Measurements from ENCODE around the gene MUCL3.
"Not testable (repeated sequence)": the region's sequence is repeated elsewhere in the genome, so short reads cannot be mapped to it uniquely, and the experiment has no call there.

MUCL3 gene, protein sequence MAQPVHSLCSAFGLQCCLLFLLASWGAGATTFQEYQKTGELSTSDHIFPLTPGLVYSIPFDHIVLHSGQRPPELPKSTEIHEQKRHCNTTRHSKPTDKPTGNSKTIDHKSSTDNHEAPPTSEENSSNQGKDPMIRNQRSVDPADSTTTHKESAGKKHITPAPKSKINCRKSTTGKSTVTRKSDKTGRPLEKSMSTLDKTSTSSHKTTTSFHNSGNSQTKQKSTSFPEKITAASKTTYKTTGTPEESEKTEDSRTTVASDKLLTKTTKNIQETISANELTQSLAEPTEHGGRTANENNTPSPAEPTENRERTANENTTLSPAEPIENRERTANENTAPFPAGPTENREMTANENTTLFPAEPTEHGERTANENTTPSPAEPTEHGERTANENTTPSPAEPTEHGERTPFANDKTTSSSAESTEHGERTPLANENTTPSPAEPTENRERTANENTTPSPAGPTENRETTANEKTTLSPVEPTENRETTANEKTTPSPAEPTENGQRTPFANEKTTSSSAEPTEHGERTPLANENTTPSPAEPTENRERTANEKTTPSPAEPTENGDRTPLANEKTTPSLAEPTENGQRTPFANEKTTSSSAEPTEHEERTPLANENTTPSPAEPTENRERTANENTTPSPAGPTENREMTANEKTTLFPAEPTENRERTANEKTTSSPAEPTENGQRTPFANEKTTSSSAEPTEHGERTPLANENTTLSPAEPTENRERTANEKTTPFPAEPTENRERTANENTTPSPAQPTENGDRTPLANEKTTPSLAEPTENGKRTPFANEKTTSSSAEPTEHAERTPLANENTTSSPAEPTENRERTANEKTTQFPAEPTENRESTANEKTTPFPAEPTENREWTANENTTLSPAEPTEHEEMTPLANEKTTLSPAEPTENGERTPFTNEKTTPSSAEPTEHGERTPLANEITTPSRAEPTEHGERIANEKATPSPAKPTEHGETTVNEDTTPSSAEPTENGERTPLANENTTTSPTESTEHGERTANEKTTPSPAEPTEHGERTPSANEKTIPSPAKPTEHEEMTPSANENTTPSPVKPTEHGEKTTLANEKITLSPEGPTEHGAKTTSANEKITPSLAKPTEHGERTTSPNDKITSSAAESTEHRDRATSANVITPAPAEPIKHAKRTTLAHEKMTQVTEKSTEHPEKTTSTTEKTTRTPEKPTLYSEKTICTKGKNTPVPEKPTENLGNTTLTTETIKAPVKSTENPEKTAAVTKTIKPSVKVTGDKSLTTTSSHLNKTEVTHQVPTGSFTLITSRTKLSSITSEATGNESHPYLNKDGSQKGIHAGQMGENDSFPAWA (N-terminal part only)

DNA sequence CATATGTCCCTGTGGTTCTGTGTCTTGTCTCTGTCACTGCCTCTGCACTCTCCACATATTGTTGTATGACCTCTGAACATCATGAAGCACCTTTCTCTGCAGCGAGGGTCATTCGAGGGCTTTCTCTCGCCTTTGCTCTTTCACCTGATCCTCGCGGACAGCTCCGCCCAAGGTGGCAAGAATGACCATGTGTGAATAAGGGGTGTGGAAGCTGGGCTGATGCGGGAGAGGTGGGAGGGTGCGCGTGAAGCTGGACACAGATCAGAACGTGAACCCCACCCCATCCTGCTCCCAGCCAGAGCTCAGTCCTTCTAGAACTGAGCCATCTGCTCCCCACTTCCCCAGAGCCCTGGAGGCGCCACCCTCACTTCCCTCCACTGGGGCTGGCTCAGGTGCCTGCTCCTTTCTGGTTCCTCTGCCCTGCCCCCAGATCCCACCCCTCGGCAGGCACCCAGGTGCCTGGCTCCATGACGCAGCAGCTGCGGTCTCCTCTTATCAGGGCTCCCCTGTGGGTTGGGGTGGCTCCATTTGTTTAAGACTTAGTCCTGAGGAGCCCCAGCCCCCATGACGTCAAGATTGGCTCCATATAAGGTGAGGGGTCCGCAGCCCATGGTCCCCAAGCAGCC is at the start of gene MUCL3:
Gene MUCL3, plus strand, starts transcription at position 613 of the 626 bp plus-strand sequence. CDS start 27 bp downstream, outside the sequence.
- DNase-seq = no peak

DNA sequence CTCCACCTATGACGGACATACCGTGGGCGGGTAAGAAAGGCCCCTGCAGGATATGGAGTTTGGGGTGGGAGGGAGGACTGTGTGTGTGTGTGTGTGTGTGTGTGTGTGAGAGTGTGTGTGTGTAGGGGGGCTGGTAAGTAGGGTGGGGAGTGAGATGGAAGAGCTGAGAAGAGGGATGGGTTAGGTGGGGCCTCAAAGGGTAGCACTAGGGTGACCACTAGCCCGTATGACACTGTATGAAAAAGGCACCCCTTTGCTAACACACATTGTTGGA is 49.4 kb upstream of the MUCL3 start:
- DNase-seq = no peak

DNA sequence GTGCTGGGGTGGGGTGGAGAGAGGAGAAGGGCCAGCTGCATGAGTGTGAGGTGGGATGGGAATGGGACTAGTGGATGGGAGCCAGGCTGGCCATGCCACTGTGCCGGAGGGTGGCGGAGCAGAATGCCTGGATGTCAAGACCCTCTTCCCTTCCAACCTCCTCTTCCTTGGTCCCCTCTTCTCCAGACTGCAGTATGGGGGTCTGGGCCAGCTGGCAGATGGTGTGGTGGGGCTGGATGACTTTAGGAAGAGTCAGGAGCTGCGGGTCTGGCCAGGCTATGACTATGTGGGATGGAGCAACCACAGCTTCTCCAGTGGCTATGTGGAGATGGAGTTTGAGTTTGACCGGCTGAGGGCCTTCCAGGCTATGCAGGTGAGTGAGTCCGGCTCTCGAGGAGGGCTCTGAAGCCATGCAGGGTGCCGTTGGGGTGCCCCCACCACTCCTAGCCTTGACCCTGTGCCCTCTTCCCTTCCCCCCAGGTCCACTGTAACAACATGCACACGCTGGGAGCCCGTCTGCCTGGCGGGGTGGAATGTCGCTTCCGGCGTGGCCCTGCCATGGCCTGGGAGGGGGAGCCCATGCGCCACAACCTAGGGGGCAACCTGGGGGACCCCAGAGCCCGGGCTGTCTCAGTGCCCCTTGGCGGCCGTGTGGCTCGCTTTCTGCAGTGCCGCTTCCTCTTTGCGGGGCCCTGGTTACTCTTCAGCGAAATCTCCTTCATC is 48.8 kb upstream of the MUCL3 start:
- no peak for DNase-seq

DNA sequence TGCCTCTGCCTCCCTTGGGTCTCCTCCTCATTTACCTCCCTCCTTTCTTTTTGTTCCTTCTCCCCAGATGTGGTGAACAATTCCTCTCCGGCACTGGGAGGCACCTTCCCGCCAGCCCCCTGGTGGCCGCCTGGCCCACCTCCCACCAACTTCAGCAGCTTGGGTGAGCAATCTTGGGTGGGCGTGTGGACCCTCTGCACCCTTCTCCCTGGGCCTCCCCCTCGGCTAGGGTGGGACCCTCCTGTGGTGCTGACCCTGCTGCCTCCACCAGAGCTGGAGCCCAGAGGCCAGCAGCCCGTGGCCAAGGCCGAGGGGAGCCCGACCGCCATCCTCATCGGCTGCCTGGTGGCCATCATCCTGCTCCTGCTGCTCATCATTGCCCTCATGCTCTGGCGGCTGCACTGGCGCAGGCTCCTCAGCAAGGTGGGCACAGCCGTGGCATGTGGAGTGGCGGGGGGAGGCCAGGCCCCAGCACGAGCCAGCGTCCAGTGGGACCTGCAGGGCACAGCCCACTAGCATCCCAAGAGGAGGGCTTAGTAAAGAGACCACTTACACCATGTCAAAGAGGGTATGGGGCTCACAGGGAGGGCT is 47.7 kb upstream of the MUCL3 start:
- no peak for DNase-seq

DNA sequence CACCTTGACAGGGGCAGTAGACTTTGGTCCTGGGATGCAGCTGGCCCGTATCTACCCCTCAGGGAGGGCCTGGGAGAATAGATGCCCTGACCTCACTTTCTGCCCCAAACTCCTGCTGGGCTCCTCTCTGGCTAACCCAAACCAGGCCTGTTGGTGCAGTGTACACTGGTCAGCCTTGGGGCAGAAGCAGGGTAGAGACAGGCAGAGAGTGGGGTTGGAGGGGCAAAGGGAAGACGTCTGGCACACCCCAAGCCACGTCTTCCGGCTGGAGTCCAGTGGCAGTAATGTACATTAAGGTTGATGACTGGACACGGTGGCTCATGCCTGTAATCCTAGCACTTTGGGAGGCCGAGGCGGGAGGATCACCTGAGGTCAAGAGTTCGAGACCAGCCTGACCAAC is 47.1 kb upstream of the MUCL3 start:
- no peak for DNase-seq

DNA sequence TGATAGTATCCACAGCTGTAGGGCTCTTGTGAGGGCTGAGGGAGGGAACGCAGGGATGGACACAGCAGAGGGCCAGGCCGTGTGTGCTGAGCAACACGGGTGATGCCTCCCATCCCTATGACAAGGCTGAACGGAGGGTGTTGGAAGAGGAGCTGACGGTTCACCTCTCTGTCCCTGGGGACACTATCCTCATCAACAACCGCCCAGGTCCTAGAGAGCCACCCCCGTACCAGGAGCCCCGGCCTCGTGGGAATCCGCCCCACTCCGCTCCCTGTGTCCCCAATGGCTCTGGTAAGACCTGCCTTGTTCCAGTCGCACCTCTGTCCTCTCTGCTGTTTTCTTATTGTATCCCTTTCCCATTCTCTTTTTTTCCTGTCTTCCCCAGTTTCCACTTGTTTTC is 46.4 kb upstream of the MUCL3 start:
- DNase-seq = no peak

DNA sequence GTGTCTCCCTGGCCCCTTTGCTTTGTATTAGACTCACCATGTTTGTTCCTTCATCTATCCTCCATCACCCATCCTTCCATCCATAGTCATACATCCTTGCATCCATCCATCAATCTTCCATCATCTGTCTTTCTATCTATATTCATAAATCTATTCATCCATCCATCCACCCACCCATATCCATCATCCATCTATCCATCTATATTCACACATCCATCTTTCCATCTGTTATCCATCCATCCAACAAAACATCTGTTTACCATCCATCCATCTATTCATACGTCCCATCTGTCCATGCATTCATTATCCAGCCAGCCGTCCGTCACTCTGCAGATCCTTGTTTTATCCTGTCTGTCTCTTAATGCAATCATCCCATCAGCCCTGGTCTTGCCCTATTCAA is 45.8 kb upstream of the MUCL3 start:
- DNase-seq = no peak

DNA sequence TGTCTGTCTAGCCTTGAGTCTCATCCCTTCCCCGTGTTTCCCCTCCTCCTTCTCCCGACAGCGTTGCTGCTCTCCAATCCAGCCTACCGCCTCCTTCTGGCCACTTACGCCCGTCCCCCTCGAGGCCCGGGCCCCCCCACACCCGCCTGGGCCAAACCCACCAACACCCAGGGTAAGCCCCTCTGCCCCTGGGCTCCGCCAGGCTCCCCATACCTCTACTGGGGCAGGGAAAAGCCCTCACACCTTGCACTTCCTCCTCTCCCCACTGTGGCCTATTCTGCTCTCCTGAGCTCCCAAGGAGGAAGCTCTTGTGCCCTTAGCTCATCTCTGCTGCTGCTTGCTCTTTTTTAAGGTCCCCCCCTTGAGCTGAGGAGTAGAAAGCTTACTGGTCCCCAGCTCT is 45.4 kb upstream of the MUCL3 start:
- no peak for DNase-seq

DNA sequence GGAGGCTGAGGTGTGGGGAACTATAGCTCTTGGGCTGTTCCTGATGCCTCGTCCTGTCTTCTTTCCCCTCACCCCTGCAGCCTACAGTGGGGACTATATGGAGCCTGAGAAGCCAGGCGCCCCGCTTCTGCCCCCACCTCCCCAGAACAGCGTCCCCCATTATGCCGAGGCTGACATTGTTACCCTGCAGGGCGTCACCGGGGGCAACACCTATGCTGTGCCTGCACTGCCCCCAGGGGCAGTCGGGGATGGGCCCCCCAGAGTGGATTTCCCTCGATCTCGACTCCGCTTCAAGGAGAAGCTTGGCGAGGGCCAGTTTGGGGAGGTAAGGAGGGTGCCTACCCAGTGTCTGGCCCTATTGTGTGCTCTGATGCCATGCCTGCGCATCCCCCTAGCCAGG is 44.2 kb upstream of the MUCL3 start:
- no peak for DNase-seq

DNA sequence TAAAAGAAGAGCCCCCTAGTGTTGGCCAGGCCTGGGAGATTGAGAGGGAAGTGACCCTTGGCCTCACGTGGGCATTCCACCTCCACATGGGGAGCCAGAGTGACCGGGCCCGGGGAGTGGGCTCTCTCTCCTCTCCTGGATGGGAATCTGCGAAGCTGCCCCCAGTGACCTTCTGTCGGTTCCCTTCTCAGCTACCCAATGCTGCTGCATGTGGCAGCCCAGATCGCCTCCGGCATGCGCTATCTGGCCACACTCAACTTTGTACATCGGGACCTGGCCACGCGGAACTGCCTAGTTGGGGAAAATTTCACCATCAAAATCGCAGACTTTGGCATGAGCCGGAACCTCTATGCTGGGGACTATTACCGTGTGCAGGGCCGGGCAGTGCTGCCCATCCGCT is 42.9 kb upstream of the MUCL3 start:
- DNase-seq = no peak

DNA sequence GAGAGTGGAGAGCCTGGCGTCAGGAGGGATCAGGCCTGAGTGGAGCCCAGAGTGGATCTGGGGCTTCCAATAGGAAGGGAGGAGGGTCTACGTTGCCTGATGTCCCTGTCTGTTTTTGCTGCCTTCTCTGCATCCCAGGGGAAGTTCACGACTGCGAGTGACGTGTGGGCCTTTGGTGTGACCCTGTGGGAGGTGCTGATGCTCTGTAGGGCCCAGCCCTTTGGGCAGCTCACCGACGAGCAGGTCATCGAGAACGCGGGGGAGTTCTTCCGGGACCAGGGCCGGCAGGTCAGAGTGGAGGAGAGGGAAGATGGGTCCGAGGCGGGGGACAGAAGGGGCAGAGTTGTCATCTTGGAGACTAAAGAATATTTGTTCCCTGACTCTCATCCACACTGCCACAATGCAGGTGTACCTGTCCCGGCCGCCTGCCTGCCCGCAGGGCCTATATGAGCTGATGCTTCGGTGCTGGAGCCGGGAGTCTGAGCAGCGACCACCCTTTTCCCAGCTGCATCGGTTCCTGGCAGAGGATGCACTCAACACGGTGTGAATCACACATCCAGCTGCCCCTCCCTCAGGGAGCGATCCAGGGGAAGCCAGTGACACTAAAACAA is 41.9 kb upstream of the MUCL3 start:
- DNase-seq = no peak

DNA sequence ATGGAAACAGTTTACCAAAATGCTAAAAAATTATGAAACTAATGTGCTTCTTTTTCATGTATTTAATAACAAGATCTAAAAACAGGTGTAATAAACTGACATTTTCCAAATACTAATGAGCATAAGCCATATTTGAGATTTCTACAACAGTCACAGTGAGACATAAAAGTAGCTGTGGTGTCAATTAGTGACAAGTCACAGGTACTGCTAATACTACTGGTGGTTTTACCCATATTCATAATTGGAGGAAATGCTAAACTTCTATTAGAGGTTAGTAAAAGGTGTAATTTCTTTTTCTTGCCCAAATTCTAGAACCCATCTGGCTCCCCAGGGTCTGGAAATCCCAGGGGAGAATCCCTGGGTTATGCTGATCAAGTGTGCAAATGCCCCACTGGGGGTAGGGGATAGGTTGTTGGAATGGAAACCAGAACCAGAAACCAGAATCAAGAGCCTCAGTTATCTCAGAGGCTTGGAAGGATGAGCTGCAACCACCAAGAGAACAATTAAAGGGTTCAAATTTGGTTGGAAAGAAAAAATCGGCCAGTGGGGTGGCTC is 39.8 kb upstream of the MUCL3 start:
- no peak for DNase-seq

DNA sequence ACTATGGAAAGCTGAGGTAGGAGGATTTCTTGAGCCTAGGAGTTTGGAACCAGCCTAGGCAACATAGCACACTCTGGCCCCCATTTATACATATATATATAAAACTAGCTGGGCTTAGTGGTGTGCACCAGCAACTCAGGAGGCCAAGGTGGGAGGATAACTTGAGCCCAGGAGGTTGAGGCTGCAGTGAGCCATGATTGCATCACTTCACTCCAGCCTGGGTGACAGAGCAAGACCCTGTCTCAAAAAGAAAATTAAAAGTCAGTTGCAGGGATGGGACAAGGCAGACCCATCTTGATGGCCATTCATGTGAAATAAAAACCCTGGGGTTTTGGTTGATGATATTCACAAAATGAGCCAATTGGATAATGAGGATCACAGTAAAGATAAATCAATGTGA is 39.3 kb upstream of the MUCL3 start:
- DNase-seq = no peak

DNA sequence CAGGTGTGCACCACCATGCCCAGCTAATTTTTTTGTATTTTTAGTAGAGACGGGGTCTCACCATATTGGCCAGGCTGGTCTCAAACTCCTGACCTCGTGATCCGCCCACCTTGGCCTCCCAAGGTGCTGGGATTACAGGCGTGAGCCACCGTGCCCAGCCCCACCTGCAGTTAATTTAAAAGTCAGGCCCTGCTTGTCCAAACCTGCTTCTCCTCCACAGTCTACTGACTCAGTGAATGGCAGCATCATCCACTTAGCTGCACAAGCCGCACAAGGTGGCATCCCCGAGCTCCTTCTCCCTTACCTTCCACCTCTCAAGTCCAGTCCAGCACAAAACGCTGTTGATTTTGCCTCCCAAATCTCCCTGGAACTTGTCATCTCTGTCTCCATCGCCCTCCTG is 38.6 kb upstream of the MUCL3 start:
- DNase-seq = not testable (repeated sequence)

DNA sequence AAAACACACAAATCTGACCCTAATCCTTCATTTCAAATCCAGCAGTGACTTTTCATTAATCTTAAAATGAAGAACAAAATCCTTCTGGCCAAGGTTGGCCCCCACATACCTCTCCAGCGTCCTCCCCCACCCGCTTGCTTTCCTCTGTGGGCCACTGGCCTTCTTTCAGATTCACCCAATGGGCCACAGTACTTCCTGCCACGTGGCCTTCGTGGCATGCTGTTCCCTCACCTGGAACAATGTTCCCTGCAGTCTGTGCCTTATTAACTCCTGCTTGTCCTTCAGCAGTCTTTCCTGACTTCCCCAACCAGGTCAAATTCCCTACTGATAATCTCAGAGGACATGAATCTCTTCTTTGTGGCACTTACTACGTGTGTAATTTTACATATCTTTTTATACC is 38.1 kb upstream of the MUCL3 start:
- DNase-seq = no peak

DNA sequence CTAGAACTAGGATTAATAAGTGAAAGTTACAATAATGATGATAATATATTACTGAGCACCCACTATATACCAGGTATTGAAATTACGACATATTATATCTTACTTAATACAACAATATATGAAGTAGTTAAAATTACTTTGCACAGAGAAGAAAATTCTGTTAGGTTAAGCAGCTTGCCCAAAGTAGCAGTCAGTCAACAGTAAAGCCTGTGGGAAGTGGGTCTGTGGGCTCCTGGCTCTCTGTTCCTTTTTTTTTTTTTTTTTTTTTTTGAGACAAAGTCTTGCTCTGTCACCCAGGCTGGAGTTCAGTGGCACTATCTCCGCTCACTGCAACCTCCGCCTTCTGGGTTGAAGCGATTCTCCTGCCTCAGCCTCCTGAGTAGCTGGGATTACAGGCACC is 37.5 kb upstream of the MUCL3 start:
- DNase-seq = no peak

DNA sequence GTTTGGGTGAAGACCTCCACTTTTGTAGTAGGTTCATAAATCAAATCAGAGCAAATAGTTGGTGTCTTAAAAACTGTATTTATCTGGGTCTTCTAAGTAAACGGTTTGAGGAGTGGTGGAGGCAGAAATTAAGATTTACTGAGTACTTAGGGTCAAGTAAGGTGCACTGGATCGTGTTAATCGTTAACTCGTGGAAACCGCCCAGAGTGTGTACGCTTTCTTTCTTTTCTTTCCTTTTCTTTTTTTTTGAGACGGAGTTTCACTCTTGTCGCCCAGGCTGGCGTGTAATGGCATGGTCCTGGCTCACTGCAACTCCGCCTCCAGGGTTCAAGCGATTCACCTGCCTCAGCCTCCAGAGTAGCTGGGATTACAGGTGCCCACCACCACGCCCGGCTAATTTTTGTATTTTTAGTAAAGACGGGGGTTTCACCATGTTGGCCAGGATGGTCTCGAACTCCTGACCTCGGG is 33.4 kb upstream of the MUCL3 start:
- not testable (repeated sequence) for DNase-seq

DNA sequence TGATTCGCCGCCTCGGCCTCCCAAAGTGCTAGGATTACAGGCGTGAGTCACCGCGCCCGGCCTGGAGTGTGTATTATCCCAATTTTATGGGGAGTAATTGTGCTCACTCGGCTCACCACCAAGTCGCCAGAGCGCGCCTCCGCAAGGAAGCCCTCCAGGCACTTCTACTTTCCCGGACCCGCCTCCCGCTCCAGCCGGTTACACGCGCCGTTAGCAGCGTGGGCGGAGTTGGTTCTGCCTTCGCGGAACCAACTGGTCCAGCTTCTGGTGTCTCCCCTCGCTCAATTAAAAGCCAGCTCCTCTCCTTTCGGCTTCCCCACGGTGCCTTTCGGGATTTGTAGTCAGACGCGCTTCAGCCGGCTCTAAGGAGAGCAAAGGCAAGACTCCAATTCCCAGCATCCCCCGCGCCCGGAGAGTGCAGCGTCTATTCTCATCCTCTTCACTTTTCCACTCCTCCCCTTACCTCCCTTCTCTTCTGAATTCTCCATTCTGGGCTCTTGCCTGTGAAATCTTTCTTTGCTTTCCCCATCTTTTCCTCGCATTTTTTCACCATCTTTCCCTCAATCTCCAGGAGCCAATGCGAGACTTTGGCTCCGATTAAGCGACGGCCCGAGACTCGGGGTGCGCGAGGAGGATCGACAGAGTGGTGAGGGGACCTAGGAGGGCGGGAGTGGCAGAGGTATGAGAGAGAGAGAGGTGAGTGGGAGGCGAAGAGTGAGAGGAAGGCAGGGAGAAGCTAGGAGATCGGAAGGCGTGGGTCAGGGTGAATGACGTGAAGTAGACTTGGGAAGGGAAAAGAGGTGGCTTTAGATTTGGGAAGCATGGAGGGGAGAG is 32.8 kb upstream of the MUCL3 start, which contains the start of gene GTF2H4:
Gene GTF2H4, plus strand, starts transcription at position 450 of the 834 bp plus-strand sequence.
- peak; percentile 78 to 98 for DNase-seq

DNA sequence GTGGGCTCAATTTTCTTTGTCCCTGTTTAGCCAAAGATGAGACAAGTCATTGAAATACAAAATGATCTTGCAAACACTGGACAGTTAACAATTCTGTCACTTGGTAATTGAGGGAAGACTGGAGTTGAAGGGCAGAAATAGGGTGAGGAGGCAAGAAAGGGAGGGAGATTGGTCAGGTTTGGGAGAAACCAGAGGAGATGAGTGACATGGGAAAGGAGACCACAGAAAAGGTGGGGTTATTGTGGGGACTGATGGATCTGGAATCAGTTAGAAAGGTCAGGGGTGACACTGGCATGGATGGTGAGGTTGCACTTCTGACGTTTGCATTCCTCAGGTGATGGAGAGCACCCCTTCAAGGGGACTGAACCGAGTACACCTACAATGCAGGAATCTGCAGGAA is 32.1 kb upstream of the MUCL3 start:
- no peak for DNase-seq

DNA sequence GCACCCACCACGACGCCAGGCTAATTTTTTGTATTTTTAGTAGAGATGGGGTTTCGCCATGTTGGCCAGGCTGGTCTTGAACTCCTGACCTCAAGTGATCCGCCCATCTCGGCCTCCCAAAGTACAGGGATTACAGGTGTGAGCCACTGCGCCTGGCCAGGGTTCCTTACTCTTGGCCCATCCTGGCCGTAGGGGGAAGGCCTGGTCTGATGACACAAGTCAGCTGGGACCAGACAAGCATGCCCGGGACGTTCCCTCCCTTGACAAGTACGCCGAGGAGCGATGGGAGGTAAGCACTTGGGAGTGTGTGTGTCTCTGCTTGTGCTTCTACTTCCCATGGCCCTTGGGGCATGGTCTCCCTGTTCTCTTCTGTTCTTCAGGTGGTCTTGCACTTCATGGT is 30.3 kb upstream of the MUCL3 start:
- not testable (repeated sequence) for DNase-seq
